Islet of Langerhans (tissue), 1 donor: ENCODE measurements around the gene SCAMP2.
"Not testable (repeated sequence)": the region's sequence is repeated elsewhere in the genome, so short reads cannot be mapped to it uniquely, and the experiment has no call there.

ENCODE experiments used
- FAIRE-seq: peaks from one replicate; lab custom pipeline; 2011; peaks lifted over from hg19 to GRCh38; lab: Jason Lieb, UNC

SCAMP2 gene, protein sequence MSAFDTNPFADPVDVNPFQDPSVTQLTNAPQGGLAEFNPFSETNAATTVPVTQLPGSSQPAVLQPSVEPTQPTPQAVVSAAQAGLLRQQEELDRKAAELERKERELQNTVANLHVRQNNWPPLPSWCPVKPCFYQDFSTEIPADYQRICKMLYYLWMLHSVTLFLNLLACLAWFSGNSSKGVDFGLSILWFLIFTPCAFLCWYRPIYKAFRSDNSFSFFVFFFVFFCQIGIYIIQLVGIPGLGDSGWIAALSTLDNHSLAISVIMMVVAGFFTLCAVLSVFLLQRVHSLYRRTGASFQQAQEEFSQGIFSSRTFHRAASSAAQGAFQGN

DNA sequence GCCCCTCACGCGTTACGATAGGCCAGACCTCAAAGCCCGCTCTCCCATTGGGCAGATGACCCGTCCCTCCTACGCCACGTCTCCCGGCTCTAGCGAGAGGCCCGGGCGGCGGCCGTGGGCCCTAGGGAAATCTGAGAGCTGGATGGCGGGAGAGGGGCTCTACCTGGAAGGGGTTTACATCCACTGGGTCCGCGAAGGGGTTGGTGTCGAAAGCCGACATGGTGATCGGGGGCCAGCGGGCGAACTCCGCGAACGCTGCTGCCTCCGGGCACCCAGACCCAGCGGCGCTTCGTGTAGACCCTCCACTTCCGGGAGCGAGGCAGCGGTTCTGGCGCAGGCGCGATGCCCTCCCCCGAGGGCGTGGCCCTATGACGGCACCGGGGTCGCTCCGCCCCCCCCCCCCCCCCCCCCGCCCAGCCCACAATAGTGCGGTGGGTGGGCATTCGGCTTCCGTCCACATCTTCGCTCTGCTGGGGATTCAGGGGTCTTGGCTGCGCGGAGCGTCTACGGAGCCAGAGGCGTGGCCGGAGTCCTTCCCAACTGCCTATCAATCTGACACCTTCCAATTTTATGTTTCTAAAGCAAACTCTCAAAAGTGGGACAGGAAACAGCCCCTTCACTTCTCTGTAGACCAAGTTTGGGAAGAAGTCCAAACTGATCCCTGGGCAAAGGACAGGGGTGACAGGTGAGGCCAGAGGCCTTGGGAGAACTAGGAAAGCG is at the start of gene SCAMP2:
TSS of gene SCAMP2 (minus strand) at position 330 of the 720 bp plus-strand sequence. CDS start at position 220, 110 bp downstream.
- no peak for FAIRE-seq

DNA sequence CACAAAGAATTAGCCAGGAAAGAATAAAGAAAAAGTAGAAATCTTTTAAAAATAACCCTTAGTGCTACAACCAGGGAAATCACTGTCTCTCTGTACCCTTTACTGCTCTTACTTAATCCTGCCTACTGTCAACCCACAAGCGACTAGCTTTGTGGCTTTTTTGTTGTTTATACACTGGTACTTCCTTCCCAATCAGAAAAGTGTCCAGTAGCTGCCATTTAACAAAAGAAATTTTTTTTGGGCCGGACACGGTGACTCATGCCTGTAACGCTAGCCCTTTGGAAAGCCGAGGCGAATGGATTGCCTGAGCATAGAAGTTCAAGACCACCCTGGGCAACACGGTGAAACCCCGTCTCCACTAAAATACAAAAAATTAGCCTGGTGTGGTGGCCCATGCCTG is 47.3 kb upstream of the SCAMP2 start:
- FAIRE-seq: no peak

GRCh38 chr15:74917676-74918075 is 44.5 kb upstream of the SCAMP2 start:
- no peak for FAIRE-seq

DNA sequence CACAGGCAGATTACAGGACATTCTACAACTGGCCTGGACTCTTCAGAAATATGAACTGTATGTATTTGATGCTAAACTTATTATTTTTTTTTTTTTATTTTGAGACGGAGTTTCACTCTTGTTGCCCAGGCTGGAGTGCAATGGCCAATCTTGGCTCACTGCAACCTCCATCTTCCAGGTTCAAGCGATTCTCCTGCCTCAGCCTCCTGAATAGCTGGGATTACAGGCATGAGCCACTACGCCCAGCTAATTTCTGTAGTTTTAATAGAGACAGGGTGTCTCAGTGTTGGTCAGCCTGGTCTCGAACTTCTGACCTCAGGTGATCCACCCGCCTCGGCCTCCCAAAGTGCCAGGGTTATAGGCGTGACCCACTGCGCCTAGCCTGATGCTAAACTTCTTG is 40.6 kb upstream of the SCAMP2 start:
- FAIRE-seq: not testable (repeated sequence)

DNA sequence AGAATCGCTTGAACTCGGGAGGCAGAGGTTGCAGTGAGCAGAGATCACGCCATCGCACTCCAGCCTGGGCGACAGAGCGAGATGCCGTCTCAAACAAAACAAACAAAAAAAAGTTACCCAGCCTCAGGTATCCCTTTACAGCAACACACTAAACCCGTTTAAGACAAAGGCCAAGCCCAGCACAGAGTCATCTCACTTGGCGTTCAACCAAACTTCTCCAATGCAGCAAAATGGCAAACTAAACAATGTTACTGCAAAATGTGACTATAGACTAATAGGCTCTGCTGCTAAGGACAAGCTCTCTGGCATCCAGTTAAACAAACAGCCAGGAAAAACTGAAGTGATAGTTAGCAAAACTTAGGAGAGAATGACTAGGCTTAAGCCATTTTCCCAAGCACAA is 39.9 kb upstream of the SCAMP2 start:
- FAIRE-seq: no peak

GRCh38 chr15:74908635-74909034 is 35.5 kb upstream of the SCAMP2 start:
- no peak for FAIRE-seq

DNA sequence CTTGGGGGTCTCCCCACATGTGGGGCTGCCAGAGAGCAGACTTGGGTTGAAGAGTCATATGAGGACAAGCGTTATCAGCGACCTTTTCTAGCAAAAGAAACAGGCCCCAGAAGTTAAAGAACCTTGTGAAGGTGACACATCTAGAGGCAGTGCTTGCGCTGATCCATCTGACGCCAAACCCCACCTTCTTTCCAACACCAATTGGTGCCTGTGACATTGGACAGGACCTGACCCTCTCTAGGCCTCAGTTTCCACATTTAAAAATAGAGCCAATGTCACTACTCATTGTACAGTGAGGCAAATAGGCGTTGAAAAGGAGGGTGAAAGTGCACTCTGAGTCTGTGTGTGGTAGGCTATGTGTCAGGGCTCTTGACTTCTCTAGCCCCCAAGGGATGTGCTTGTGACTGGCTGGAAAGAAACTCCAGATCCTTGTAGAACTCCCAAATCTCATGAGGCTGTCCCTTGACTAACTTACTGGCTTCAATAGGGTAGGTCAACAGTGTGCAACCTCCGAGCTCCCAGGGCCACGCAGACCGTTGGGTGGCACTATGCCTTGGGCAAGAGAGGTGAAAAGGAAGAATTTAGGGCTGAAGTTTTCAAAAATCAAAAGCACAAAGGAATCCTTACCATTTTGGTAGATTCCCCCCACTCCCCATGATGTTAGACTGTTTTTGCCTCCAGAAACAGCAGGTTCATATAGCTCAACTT is 34.2 kb upstream of the SCAMP2 start:
- FAIRE-seq: no peak

DNA sequence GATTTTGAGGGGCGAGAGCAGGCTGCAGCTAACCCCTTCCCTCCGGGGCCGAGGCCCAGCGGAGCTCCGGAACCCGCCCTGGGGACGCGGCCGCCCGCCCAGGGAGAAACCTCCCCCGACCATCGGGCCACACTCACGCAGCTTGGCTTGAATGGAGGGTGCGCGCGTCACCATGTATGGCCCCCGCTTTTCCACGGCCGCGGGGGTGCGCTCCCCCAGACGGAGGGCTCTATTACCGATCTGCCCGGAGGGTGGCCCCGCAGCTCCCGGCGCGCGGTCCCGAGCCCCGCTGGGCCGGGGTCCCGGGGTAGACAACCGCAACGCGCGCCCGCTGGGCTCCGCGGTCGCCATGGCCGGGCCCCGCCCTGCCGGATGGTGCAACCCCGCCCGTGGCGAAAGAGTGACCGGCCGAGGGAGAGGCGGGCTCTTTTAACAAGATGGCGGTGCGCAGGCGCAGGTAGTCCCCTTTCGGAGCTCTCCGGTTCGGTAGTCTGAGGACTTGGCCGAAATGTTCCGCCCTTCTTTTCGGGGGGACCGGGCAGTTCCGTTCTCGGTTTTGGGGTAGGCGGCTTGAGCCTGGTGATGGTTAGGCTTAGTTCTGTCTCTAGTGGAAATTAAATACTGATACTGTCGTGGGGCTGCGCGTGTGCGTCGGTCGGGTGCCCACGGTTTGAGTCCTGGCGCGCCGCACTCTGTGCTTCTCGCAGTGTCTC is 33.4 kb upstream of the SCAMP2 start, which contains the start of gene FAM219B:
TSS of gene FAM219B (minus strand) at position 402 of the 713 bp plus-strand sequence. CDS start at position 351, 51 bp downstream.
- no peak for FAIRE-seq

- FAIRE-seq: no peak
Measured at GRCh38 chr15:74906067-74906449, 32.9 kb upstream of the SCAMP2 start.

DNA sequence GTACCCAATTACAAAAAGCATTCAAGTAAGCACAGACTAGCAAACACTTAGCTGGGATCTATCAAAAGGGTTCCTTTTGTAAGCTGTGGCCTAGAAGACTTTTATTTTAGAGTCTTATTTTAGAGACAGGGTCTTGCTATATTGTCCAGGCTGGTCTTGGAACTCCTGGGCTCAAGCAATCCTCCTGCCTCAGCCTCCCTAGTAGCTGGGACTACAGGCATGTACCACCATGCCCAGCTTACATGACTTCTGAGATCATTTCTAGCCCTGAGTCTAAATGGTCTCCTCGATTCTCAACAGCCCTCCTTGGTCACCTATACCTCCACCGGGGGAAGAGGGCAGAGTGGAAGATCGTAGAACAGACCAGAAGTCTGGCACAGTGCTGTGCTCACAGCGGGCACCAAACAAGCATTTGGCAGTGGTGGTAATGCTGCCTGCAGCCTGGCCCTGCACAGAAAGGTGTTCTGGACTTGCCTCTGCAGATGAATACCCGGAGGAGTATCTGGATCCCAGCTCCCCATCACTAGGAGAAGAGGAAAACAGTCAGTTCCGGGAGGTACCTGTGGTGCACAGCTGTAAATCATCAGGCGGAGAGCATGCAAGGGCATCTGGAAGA is 31.1 kb upstream of the SCAMP2 start:
- no peak for FAIRE-seq

DNA sequence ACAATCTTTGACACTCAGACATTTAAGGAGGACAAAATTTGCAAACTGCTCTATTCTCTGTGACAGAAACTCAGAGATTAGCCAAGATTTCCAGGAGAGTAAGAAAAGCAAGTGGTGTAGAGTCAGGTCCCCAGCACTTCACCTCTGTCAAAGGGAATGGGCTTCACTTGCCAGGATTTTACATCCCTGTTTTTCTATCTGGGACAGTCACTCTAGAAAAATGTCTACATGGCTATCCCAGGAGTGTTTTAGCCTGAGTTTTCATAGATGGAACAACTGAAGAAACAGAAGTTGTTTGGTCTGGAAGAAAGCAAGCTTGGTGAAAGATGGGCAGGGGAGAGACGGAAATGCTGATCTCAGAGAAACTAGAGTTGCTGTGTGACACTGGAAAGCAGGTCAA is 30.5 kb upstream of the SCAMP2 start:
- no peak for FAIRE-seq

DNA sequence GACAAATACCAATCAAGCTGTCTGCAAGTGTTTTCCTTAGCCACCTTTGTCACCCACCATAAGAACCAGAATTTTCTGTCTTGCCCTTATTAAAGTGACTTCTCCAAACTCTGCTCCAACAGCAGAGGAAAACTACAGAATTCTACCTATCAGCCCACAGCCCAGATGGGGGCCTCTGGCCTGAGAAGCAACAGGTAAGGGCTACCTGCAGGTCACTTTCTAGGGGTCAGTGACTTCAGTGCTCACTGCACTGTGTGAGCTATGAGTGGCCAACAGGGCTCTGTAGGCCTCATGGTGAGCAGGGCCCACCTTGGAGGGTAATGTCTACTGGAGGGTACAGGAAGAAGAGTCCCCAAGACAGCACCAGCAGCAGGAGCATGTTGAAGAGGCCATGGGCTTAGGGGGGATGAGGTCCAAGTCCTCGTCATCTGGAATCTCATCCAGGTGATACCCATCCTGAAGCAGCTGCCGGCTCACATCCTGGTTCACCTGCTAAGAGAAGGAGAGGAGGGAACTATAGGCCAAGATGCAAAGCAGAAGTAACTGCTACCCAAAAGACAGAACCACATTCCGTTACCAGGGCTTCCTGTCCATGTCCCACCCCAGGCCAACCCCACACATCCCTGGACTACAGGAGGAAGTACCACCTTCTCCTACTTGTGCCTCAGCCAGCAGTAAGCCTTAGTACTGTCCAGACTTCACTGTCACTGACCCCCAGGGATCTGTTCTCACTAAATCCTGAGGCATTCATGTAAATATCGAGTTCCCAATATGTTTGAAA is 29.3 kb upstream of the SCAMP2 start:
- FAIRE-seq: no peak

DNA sequence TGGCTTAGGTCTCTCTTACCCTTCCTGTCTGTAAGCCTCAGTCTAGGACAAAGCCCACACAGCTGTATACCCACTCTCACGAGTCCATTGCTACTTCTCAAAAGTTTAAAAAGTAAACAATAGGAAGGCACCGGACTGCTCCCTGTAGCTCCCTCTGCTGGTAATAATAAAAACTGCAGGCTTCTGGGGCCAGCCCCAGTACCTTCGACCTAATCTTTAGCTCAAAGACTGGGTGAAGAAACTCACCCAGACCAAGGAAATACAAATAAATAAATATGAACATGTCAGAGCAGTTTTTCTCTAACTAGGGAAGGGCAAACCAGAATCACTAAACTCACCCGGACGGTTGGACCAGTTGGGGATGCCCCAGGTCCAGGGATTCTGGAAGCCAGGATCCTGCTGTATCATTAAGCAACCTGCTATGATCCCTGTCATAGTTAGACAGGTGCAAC is 28.5 kb upstream of the SCAMP2 start:
- FAIRE-seq: no peak

- no peak for FAIRE-seq
Measured at GRCh38 chr15:74897300-74897701, 24.1 kb upstream of the SCAMP2 start.

- FAIRE-seq: no peak
Measured at GRCh38 chr15:74896316-74896715, 23.2 kb upstream of the SCAMP2 start.

GRCh38 chr15:74895830-74896229 is 22.7 kb upstream of the SCAMP2 start:
- FAIRE-seq: no peak

DNA sequence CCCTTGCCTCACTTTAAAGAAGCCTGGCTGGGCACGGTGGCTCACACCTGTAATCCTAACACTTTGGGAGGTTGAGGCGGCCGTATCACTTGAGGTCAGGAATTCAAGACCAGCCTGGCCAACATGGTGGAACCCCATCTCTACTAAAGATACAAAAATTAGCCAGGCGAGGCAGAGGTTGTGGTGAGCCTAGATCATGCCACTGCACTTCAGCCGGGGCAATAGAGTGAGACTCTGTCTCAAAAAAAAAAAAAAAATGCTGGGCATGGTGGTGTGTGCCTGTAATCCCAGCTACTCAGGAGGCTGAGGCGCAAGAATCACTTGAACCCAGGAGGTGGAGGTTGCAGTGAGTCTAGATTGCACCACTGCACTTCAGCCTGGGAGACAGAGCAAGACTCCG is 21.2 kb upstream of the SCAMP2 start:
- not testable (repeated sequence) for FAIRE-seq

DNA sequence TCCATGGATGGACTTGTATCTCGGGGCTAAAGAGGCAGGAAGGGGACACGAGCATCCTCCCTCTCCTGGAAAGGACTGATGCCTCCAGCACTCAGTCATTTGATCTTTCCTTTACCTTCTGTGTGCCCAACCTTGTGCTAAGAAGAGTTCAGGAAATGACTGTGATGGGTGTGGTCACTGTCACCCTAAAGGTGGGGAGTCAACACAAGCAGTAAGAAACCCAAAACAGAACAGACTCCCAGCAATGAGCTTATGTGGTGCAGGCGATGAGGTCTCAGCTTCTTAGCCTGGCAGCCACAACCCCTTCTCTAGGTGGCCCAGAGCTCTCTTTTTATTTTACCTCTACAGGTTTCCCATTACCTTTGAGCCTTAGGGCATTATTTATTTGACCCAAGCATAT is 20.5 kb upstream of the SCAMP2 start:
- FAIRE-seq: no peak

DNA sequence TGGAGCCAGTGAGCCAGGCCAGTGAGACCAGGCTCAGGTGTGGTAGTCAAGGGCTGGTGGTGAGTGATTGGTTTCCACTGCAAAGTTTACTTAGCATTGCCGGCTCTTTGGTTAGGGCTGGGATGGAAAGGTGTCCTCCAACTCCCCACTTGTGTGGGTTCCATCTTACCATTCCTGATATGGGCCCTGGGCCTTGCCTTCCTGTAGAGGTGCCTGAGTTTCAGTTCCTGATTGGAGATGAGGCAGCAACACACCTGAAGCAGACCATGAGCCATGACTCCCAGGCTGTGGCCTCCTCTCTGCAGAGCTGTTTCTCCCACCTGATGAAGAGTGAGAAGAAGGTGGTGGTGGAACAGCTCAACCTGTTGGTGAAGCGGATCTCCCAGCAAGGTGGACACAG is 19.8 kb upstream of the SCAMP2 start:
- FAIRE-seq: no peak

DNA sequence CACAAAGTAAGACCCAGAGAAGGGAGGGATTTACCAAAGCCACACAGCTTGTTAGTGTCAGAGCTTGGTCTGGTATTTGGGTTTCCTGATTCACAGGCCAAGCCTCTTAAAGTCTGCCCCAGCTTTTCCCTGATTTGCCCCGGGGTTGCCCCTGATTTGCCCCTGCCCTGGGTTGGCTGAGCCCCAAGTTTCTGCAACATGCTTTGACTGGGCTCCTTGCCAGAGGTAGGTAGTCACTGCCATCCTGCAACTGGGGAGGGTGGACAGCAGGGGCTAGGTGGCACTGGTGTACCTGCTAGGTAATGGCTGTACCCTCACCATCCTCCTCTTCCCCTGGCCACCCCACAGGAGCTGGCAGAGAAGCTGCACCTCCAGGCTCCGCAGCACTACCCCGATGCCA is 19.1 kb upstream of the SCAMP2 start:
- no peak for FAIRE-seq

GRCh38 chr15:74891469-74891868 is 18.3 kb upstream of the SCAMP2 start:
- FAIRE-seq: no peak
